Measurements from ENCODE around the gene BLTP2. TPM values are rescaled to one million over a fixed set of nuclear protein-coding genes. Genes with fewer than 3 reads are reported as not detected.
A peak's percentile ranks its signal among the peaks of the same experiment; 100 is the strongest.

BLTP2 gene
- polyA plus RNA-seq, 4 donors, result 15.7 to 58.5 (median 30.5) TPM

GRCh38 chr17:28643983-28644786 lies 773 bp downstream of the BLTP2 start:
- DNase-seq (peak; percentile 56 to 62), FAIRE-seq (no peak)
- H3K27ac ChIP-seq (ENCODE audit: low read depth in 1 of 3, low read length in 2 of 3), result peak overlapping the region in 2 of 3 donors; percentile 73 to 80
- no peaks in the 10 kb centered on the region for H3K27me3 ChIP-seq (ENCODE audit: control insufficient read depth in 3 of 3, insufficient read depth in 3 of 3, low read length in 3 of 3)
- H3K4me1 ChIP-seq (ENCODE audit: control insufficient read depth in 3 of 3, insufficient read depth in 2 of 3, low read depth in 1 of 3, low read length in 2 of 3), result peaks cover 2 to 26% (median 7%) of the 10 kb centered on the region in 3 donors
- H3K9me3 ChIP-seq (ENCODE audit: control insufficient read depth in 2 of 2, insufficient read depth in 1 of 2, low read depth in 1 of 2, low read length in 1 of 2), result no peaks in the 10 kb centered on the region
- peak overlapping the region; percentile 70 to 96 (median 82) for H3K4me3 ChIP-seq (ENCODE audit: low read depth in 1 of 3, low read length in 3 of 3)
- WGBS, 3 donors, result 0 to 1% (median 0%) methylated on average over 16 to 18 of the region's 18 CpGs
- peaks cover 7 to 40% (median 17%) of the 10 kb centered on the region in 3 donors for H3K36me3 ChIP-seq (ENCODE audit: control insufficient read depth in 3 of 3, insufficient read depth in 2 of 3, low read depth in 1 of 3, low read length in 3 of 3)

GRCh38 chr17:28641579-28641978 lies 3.4 kb downstream of the BLTP2 start:
- 89 to 92% (median 92%) methylated on average over 2 of the region's 2 CpGs for WGBS, 3 donors

GRCh38 chr17:28635506-28635905 lies 9.5 kb downstream of the BLTP2 start:
- DNase-seq, result no peak
- Histone ChIP-seq H3K27me3 (ENCODE audit: control insufficient read depth in 3 of 3, insufficient read depth in 3 of 3, low read length in 3 of 3) (no peaks in the 10 kb centered on the region), H3K27ac (ENCODE audit: low read depth in 1 of 3, low read length in 2 of 3) (no peak overlapping the region), H3K4me3 (ENCODE audit: low read depth in 1 of 3, low read length in 3 of 3) (no peak overlapping the region), H3K4me1 (ENCODE audit: control insufficient read depth in 3 of 3, insufficient read depth in 2 of 3, low read depth in 1 of 3, low read length in 2 of 3) (no peaks in the 10 kb centered on the region), H3K9me3 (ENCODE audit: control insufficient read depth in 2 of 2, insufficient read depth in 1 of 2, low read depth in 1 of 2, low read length in 1 of 2) (no peaks in the 10 kb centered on the region), H3K36me3 (ENCODE audit: control insufficient read depth in 3 of 3, insufficient read depth in 2 of 3, low read depth in 1 of 3, low read length in 3 of 3) (peaks cover 50 to 73% (median 51%) of the 10 kb centered on the region in 3 donors)
- FAIRE-seq, result no peak
- 96 to 100% (median 100%) methylated on average over 1 of the region's 1 CpG for WGBS, 3 donors

More at GRCh38 chr17:28641579-28641978, 3.4 kb downstream of the BLTP2 start:
- peaks cover 21 to 47% (median 28%) of the 10 kb centered on the region in 3 donors for H3K36me3 ChIP-seq (ENCODE audit: control insufficient read depth in 3 of 3, insufficient read depth in 2 of 3, low read depth in 1 of 3, low read length in 3 of 3)
- DNase-seq (peak; percentile 27 to 74), FAIRE-seq (no peak)
- peaks cover 2 to 22% (median 7%) of the 10 kb centered on the region in 3 donors for H3K4me1 ChIP-seq (ENCODE audit: control insufficient read depth in 3 of 3, insufficient read depth in 2 of 3, low read depth in 1 of 3, low read length in 2 of 3)
- no peaks in the 10 kb centered on the region for H3K27me3 ChIP-seq (ENCODE audit: control insufficient read depth in 3 of 3, insufficient read depth in 3 of 3, low read length in 3 of 3)
- H3K4me3 ChIP-seq (ENCODE audit: low read depth in 1 of 3, low read length in 3 of 3), result no peak overlapping the region
- H3K27ac ChIP-seq (ENCODE audit: low read depth in 1 of 3, low read length in 2 of 3), result peak overlapping the region in 1 of 3 donors; percentile 27
- H3K9me3 ChIP-seq (ENCODE audit: control insufficient read depth in 2 of 2, insufficient read depth in 1 of 2, low read depth in 1 of 2, low read length in 1 of 2), result no peaks in the 10 kb centered on the region

GRCh38 chr17:28634206-28634865 lies 10.6 kb downstream of the BLTP2 start:
- Histone ChIP-seq H3K36me3 (ENCODE audit: control insufficient read depth in 3 of 3, insufficient read depth in 2 of 3, low read depth in 1 of 3, low read length in 3 of 3) (peaks cover 44 to 75% (median 50%) of the 10 kb centered on the region in 3 donors), H3K4me3 (ENCODE audit: low read depth in 1 of 3, low read length in 3 of 3) (no peak overlapping the region), H3K27ac (ENCODE audit: low read depth in 1 of 3, low read length in 2 of 3) (no peak overlapping the region), H3K9me3 (ENCODE audit: control insufficient read depth in 2 of 2, insufficient read depth in 1 of 2, low read depth in 1 of 2, low read length in 1 of 2) (no peaks in the 10 kb centered on the region), H3K4me1 (ENCODE audit: control insufficient read depth in 3 of 3, insufficient read depth in 2 of 3, low read depth in 1 of 3, low read length in 2 of 3) (no peaks in the 10 kb centered on the region), H3K27me3 (ENCODE audit: control insufficient read depth in 3 of 3, insufficient read depth in 3 of 3, low read length in 3 of 3) (no peaks in the 10 kb centered on the region)
- DNase-seq, result no peak
- FAIRE-seq, result no peak
- 87 to 94% (median 90%) methylated on average over 14 of the region's 14 CpGs for WGBS, 3 donors

GRCh38 chr17:28626818-28627217 lies 18.1 kb downstream of the BLTP2 start:
- WGBS, 3 donors, result 73 to 80% (median 78%) methylated on average over 4 of the region's 4 CpGs
- Histone ChIP-seq H3K27me3 (ENCODE audit: control insufficient read depth in 3 of 3, insufficient read depth in 3 of 3, low read length in 3 of 3) (no peaks in the 10 kb centered on the region), H3K4me3 (ENCODE audit: low read depth in 1 of 3, low read length in 3 of 3) (no peak overlapping the region), H3K9me3 (ENCODE audit: control insufficient read depth in 2 of 2, insufficient read depth in 1 of 2, low read depth in 1 of 2, low read length in 1 of 2) (no peaks in the 10 kb centered on the region), H3K36me3 (ENCODE audit: control insufficient read depth in 3 of 3, insufficient read depth in 2 of 3, low read depth in 1 of 3, low read length in 3 of 3) (peaks cover 21 to 66% (median 32%) of the 10 kb centered on the region in 3 donors), H3K27ac (ENCODE audit: low read depth in 1 of 3, low read length in 2 of 3) (no peak overlapping the region), H3K4me1 (ENCODE audit: control insufficient read depth in 3 of 3, insufficient read depth in 2 of 3, low read depth in 1 of 3, low read length in 2 of 3) (no peaks in the 10 kb centered on the region)
- DNase-seq, result peak; percentile 18 to 26
- no peak for FAIRE-seq

- FAIRE-seq (no peak), DNase-seq (no peak)
- no peaks in the 10 kb centered on the region for H3K27me3 ChIP-seq (ENCODE audit: control insufficient read depth in 3 of 3, insufficient read depth in 3 of 3, low read length in 3 of 3)
- no peak overlapping the region for H3K4me3 ChIP-seq (ENCODE audit: low read depth in 1 of 3, low read length in 3 of 3)
- whole genome bisulfite sequencing, 3 donors, result 91 to 97% (median 95%) methylated on average over 2 of the region's 2 CpGs
- peaks cover 15 to 61% (median 46%) of the 10 kb centered on the region in 3 donors for H3K36me3 ChIP-seq (ENCODE audit: control insufficient read depth in 3 of 3, insufficient read depth in 2 of 3, low read depth in 1 of 3, low read length in 3 of 3)
- H3K9me3 ChIP-seq (ENCODE audit: control insufficient read depth in 2 of 2, insufficient read depth in 1 of 2, low read depth in 1 of 2, low read length in 1 of 2), result no peaks in the 10 kb centered on the region
- no peaks in the 10 kb centered on the region for H3K4me1 ChIP-seq (ENCODE audit: control insufficient read depth in 3 of 3, insufficient read depth in 2 of 3, low read depth in 1 of 3, low read length in 2 of 3)
- no peak overlapping the region for H3K27ac ChIP-seq (ENCODE audit: low read depth in 1 of 3, low read length in 2 of 3)
Observed at GRCh38 chr17:28624148-28624547, 20.8 kb downstream of the BLTP2 start.

- Histone ChIP-seq H3K27me3 (ENCODE audit: control insufficient read depth in 3 of 3, insufficient read depth in 3 of 3, low read length in 3 of 3) (no peaks in the 10 kb centered on the region), H3K9me3 (ENCODE audit: control insufficient read depth in 2 of 2, insufficient read depth in 1 of 2, low read depth in 1 of 2, low read length in 1 of 2) (no peaks in the 10 kb centered on the region), H3K4me3 (ENCODE audit: low read depth in 1 of 3, low read length in 3 of 3) (no peak overlapping the region), H3K36me3 (ENCODE audit: control insufficient read depth in 3 of 3, insufficient read depth in 2 of 3, low read depth in 1 of 3, low read length in 3 of 3) (peaks cover 16 to 61% (median 49%) of the 10 kb centered on the region in 3 donors), H3K4me1 (ENCODE audit: control insufficient read depth in 3 of 3, insufficient read depth in 2 of 3, low read depth in 1 of 3, low read length in 2 of 3) (no peaks in the 10 kb centered on the region), H3K27ac (ENCODE audit: low read depth in 1 of 3, low read length in 2 of 3) (no peak overlapping the region)
- FAIRE-seq (no peak), DNase-seq (no peak)
- 93 to 96% (median 93%) methylated on average over 4 of the region's 4 CpGs for WGBS, 3 donors
Observed at GRCh38 chr17:28623696-28624095, 21.3 kb downstream of the BLTP2 start.

- Histone ChIP-seq H3K36me3 (ENCODE audit: control insufficient read depth in 3 of 3, insufficient read depth in 2 of 3, low read depth in 1 of 3, low read length in 3 of 3) (peaks cover 16 to 59% (median 44%) of the 10 kb centered on the region in 3 donors), H3K9me3 (ENCODE audit: control insufficient read depth in 2 of 2, insufficient read depth in 1 of 2, low read depth in 1 of 2, low read length in 1 of 2) (no peaks in the 10 kb centered on the region), H3K27me3 (ENCODE audit: control insufficient read depth in 3 of 3, insufficient read depth in 3 of 3, low read length in 3 of 3) (no peaks in the 10 kb centered on the region), H3K27ac (ENCODE audit: low read depth in 1 of 3, low read length in 2 of 3) (no peak overlapping the region), H3K4me3 (ENCODE audit: low read depth in 1 of 3, low read length in 3 of 3) (no peak overlapping the region), H3K4me1 (ENCODE audit: control insufficient read depth in 3 of 3, insufficient read depth in 2 of 3, low read depth in 1 of 3, low read length in 2 of 3) (no peaks in the 10 kb centered on the region)
- FAIRE-seq, result no peak
- 92 to 93% (median 93%) methylated on average over 3 of the region's 3 CpGs for WGBS, 3 donors
- DNase-seq, result no peak
Observed at GRCh38 chr17:28622186-28622585, 22.8 kb downstream of the BLTP2 start.

Data from small intestine (tissue), 7 donors.